Endothelial cell (in vitro differentiated cells): Measurements from ENCODE around the gene CPSF7. TPM values are rescaled to one million over a fixed set of nuclear protein-coding genes. Genes with fewer than 3 reads are reported as not detected.

Source experiments
- DNase-seq: peaks from one replicate; pipeline ENCODE4 v3.0.0; 2021; ENCODE audit warnings: low spot score
- H3K27ac Mint-ChIP-seq: one replicate; pipeline ENCODE4 v1.8.0; 2021; ENCODE audit warnings: mixed read lengths, inconsistent platforms; ENCODE audit not compliant: unreplicated experiment
- H3K27me3 Mint-ChIP-seq: one replicate; pipeline ENCODE4 v1.8.0; 2021; ENCODE audit warnings: mild to moderate bottlenecking, moderate library complexity, mixed read lengths, inconsistent platforms; ENCODE audit not compliant: unreplicated experiment
- H3K36me3 Mint-ChIP-seq: one replicate; pipeline ENCODE4 v1.8.0; 2021; ENCODE audit warnings: mild to moderate bottlenecking, low read depth, mixed read lengths, inconsistent platforms; ENCODE audit not compliant: unreplicated experiment
- H3K4me1 Mint-ChIP-seq: one replicate; pipeline ENCODE4 v1.8.0; 2021; ENCODE audit warnings: mild to moderate bottlenecking, mixed read lengths, inconsistent platforms; ENCODE audit not compliant: unreplicated experiment
- H3K4me3 Mint-ChIP-seq: one replicate; pipeline ENCODE4 v1.8.0; 2021; ENCODE audit warnings: mild to moderate bottlenecking, mixed read lengths, inconsistent platforms; ENCODE audit not compliant: unreplicated experiment
- H3K9me3 Mint-ChIP-seq: one replicate; pipeline ENCODE4 v1.8.0; 2021; ENCODE audit warnings: mixed read lengths, inconsistent platforms; ENCODE audit not compliant: unreplicated experiment
- total RNA-seq: library from RNA; stranded (reverse); fragmentation: NEBNext Ultra II Directional; extraction: Animal tissue kit (Norgen Biotek cat#: 25700); gene quantifications from one replicate; pipeline ENCODE4 v1.2.1, GENCODE V29; 2021; ENCODE audit not compliant: unreplicated experiment
- TF ChIP-seq, protein P1 (sequence below): fragments of 200-600 bp; sonication (generic); IDR thresholded peaks from one replicate; pipeline ENCODE4 v1.5.0; 2021; ENCODE audit warnings: antibody characterized with exemption; ENCODE audit not compliant: unreplicated experiment

Gene CPSF7
- total RNA-seq, 1 donor from 2014 or later, result 79.5 TPM

DNA sequence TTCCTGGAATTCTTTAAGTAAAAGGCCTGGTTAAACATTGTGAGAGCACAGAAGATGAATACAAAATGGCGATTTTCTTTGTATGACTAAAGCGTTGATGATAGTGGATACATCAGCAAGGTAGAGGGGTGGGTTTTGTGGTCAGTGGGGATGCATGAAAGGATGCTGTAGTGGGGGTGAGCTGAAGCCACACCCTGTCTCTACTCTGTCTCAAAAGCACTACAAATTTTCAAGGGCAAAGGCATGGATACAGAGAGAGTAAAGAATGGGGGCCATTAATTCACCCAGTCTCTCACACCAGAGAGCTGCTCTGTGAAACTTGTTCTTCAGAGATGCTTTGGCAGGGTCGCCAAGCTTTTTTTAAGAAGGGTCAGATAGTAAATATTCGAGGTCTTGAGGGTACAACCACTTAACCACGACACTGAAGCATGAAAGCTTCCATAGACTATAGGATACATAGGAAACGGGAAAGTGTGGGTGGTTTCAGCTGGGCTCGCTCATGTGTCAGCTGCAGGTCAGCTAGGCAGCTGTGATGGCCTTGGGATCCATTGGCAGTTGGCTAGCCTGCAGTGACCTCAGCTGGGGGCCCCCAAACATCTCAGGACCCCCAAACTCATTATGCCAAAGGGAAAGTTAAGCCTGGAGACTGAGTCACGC lies 59.3 kb downstream of the CPSF7 start:
- no peak for DNase-seq
- Mint-ChIP-seq H3K36me3 (peaks cover 44% of the 10 kb centered on the region), H3K4me3 (peak overlapping the region; percentile 19), H3K27me3 (peaks cover 1% of the 10 kb centered on the region), H3K27ac (no peak overlapping the region), H3K4me1 (no peaks in the 10 kb centered on the region), H3K9me3 (peaks cover 7% of the 10 kb centered on the region)
- TF ChIP-seq, protein P1, sequence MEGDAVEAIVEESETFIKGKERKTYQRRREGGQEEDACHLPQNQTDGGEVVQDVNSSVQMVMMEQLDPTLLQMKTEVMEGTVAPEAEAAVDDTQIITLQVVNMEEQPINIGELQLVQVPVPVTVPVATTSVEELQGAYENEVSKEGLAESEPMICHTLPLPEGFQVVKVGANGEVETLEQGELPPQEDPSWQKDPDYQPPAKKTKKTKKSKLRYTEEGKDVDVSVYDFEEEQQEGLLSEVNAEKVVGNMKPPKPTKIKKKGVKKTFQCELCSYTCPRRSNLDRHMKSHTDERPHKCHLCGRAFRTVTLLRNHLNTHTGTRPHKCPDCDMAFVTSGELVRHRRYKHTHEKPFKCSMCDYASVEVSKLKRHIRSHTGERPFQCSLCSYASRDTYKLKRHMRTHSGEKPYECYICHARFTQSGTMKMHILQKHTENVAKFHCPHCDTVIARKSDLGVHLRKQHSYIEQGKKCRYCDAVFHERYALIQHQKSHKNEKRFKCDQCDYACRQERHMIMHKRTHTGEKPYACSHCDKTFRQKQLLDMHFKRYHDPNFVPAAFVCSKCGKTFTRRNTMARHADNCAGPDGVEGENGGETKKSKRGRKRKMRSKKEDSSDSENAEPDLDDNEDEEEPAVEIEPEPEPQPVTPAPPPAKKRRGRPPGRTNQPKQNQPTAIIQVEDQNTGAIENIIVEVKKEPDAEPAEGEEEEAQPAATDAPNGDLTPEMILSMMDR, result no peak

- TF ChIP-seq, protein P1, result no peak
- no peaks in the 10 kb centered on the region for H3K4me1 Mint-ChIP-seq
- H3K27me3 Mint-ChIP-seq, result peaks cover 1% of the 10 kb centered on the region
- peak overlapping the region; percentile 29 for H3K4me3 Mint-ChIP-seq
- no peak for DNase-seq
- peaks cover 40% of the 10 kb centered on the region for H3K36me3 Mint-ChIP-seq
- peaks cover 7% of the 10 kb centered on the region for H3K9me3 Mint-ChIP-seq
- no peak overlapping the region for H3K27ac Mint-ChIP-seq
Observed at GRCh38 chr11:61369372-61370348, 60.1 kb downstream of the CPSF7 start.

GRCh38 chr11:61368646-61369045 lies 61.1 kb downstream of the CPSF7 start:
- Mint-ChIP-seq H3K9me3 (peaks cover 7% of the 10 kb centered on the region), H3K36me3 (peaks cover 40% of the 10 kb centered on the region), H3K27ac (no peak overlapping the region), H3K4me1 (peaks cover 3% of the 10 kb centered on the region), H3K4me3 (peak overlapping the region; percentile 9), H3K27me3 (peaks cover 1% of the 10 kb centered on the region)
- TF ChIP-seq, protein P1, result no peak
- DNase-seq, result no peak

- no peak overlapping the region for H3K4me3 Mint-ChIP-seq
- peaks cover 6% of the 10 kb centered on the region for H3K27me3 Mint-ChIP-seq
- DNase-seq, result no peak
- TF ChIP-seq, protein P1, result no peak
- peaks cover 13% of the 10 kb centered on the region for H3K4me1 Mint-ChIP-seq
- H3K27ac Mint-ChIP-seq, result no peak overlapping the region
- peaks cover 40% of the 10 kb centered on the region for H3K36me3 Mint-ChIP-seq
- H3K9me3 Mint-ChIP-seq, result peaks cover 7% of the 10 kb centered on the region
Observed at GRCh38 chr11:61367406-61367805, 62.4 kb downstream of the CPSF7 start.
